Stimulated activated CD8-positive, alpha-beta memory T cell treated with anti-CD3 and anti-CD28 coated beads, Interleukin-4, amount 100 ng/mL, for 4 hours (primary cell): ENCODE results near the gene SPTY2D1.

Experiments used
- DNase-seq, 2 donors: peaks; one replicate each; pipeline ENCODE4 v3.0.0-alpha.2; 2020; ENCODE audit warnings: low read depth in 2 of 2, low spot score in 1 of 2

SPTY2D1 gene

DNA sequence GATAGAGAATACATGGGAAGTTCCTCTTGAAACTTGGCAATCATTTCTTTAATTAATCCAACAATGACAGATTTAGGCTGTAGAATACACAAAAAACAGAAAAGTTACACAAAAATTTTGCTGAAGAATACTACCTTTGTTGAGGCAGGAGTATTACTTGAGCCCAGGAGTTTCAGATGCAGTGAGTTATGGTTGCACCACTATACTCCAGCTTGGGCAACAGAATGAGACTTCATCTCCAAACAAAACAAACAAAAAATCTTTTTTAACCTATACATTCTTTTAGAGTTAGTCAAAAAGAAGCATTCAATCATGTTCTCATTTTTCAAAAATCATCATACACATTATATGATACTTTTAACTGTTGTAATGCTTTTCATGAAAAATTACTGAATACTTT lies 67.7 kb downstream of the SPTY2D1 start:
- no peak for DNase-seq

DNA sequence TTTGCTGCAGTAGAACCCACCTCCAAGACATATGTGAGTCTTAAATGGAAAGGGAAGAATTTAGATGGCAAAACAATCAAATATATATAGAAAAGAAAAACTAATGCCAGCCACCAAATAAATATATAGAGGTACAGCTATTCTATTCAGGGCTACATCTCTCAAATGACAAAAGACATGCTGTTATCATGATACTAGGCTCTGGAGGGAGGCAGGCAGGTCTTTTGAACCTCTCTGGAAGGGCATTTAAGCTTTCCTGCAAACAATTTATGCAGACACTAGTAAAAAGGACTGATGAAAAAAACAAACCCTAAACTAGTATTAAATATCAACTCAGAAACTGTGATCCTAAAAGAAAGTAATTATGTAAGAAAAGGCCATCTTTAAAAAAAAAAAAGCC lies 70.0 kb downstream of the SPTY2D1 start:
- DNase-seq, result no peak

DNA sequence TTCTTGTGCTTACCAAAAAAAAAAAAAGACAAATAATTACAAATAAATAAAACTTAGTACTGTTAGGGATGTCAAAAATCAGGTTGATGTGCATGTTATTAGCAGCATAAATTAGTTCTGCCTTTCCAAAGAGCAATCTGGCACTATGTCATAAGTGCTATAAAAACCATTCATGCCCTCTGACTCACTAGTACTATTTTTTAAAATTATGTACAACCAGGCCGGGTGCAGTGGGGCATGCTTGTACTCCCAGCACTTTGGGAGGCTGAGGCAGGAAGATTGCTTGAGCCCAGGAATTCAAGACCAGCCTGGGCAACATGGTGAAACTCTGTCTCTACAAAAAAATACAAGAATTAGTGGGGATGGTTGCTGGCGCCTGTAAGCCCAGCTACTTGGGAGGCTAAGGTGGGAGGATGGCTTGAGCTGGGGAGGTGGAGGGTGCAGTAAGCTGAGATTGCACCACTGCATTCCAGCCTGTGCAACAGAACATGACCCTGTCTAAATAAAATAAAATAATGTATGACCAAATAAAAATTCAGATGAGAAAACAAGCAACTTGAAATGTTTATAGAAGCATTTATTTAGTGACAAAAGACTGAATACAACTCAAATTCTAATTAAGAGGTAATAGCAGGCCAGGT lies 70.9 kb downstream of the SPTY2D1 start:
- DNase-seq, result no peak
